Prostate gland (tissue), 2 donors: ENCODE measurements around the gene SNX32.

Source experiments
- CTCF ChIP-seq, 4 experiments: fragments of 200-600 bp in 2 of 4; fragments of 450-650 bp in 2 of 4; sonication (generic) in 2 of 4; IDR thresholded peaks; 1 replicate in 3 of 4; 2 replicates in 1 of 4; pipeline ENCODE4 v1.5.1; 2016 to 2019; ENCODE audit warnings: antibody characterized with exemption in 4 of 4, mild to moderate bottlenecking in 2 of 4, moderate library complexity in 2 of 4
- POLR2A ChIP-seq: fragments of 450-650 bp; IDR thresholded peaks from one replicate; pipeline ENCODE4 v1.6.1; 2016; ENCODE audit warnings: antibody characterized with exemption, mild to moderate bottlenecking

DNA sequence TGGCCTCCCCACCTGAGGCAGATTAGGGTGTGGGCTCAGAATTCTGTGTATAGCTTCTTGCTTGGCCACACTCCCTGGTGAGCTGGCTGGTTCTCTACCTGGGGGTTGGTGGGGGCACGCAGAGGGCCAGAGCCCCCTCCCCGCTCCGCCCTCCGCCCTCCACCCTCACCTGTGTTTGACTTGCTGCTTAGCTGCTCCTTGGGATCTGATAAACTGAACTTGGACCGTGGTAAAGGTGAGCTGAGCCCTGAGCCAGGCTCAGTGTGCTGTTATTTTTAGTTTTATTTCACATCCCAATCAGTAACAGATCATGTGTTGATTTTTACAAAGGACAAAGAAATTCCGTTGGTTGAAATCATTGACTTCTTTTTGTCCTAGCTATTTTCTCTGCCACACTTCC lies 44.9 kb upstream of the SNX32 start:
- TF ChIP-seq CTCF (IDR thresholded peaks at IDR 0.05) = no peak
- no peak for TF ChIP-seq POLR2A
